Esophagus squamous epithelium (tissue), 5 donors: ENCODE measurements around the gene RNF121. TPM values are rescaled to one million over a fixed set of nuclear protein-coding genes. Genes with fewer than 3 reads are reported as not detected.

Source experiments
- DNase-seq: peaks from one replicate; lab custom pipeline; 2025; lab: John Stamatoyannopoulos, UW
- H3K27ac ChIP-seq, 4 donors: fragments of 200-600 bp; sonication (generic); one replicate each; pipeline ENCODE4 v1.5.1; 2016 to 2019; ENCODE audit warnings: mild to moderate bottlenecking in 1 of 4
- H3K27me3 ChIP-seq, 4 donors: fragments of 200-600 bp; sonication (generic); 1 replicate in 3 of 4; 2 replicates in 1 of 4; pipeline versions ENCODE4 v1.5.1 to v1.6.0; 2017 to 2021; ENCODE audit warnings: antibody characterized with exemption in 1 of 4
- H3K36me3 ChIP-seq, 3 donors: fragments of 200-600 bp; sonication (generic); one replicate each; pipeline ENCODE4 v1.5.1; 2016 to 2019
- H3K4me1 ChIP-seq, 3 donors: fragments of 200-600 bp; sonication (generic); one replicate each; pipeline ENCODE4 v1.5.1; 2017 to 2019
- H3K4me3 ChIP-seq, 4 donors: fragments of 200-600 bp; sonication (generic); 1 replicate in 3 of 4; 2 replicates in 1 of 4; pipeline ENCODE4 v1.5.1; 2016 to 2019; ENCODE audit warnings: mild to moderate bottlenecking in 2 of 4, moderate library complexity in 1 of 4
- H3K9me3 ChIP-seq, 3 donors: fragments of 200-600 bp; sonication (generic); one replicate each; pipeline ENCODE4 v1.5.1; 2016 to 2019
- CTCF ChIP-seq, 6 experiments: fragments of 450-650 bp in 4 of 6; fragments of 200-600 bp in 2 of 6; sonication (generic) in 2 of 6; IDR thresholded peaks; one replicate each; pipeline ENCODE4 v1.5.1; 2016 to 2019; ENCODE audit warnings: antibody characterized with exemption in 6 of 6, mild to moderate bottlenecking in 4 of 6, moderate library complexity in 4 of 6
- POLR2A ChIP-seq, 4 donors: fragments of 450-650 bp; IDR thresholded peaks; one replicate each; pipeline ENCODE4 v1.6.1; 2017; ENCODE audit warnings: antibody characterized with exemption in 4 of 4, mild to moderate bottlenecking in 4 of 4, moderate library complexity in 3 of 4
- WGBS, 2 donors: methylation state at CpG; one replicate each; pipeline ENCODE4 v1.1.5; 2018; 5-methylcytosine and 5-hydroxymethylcytosine counted together
- intact Hi-C: fragments of 100-400 bp; cut with DNase I; formaldehyde crosslinking; loops from one replicate; pipeline ENCODE4 v1.15.0; 2022
- total RNA-seq, 4 donors: library from RNA; depleted of rRNA; stranded (reverse); fragments of >200 nt; gene quantifications; one replicate each; pipeline ENCODE4 v1.1.0, GENCODE V29; 2016
- donor health status: DM: yes; HTN: yes; CAD: no.

The RNF121 gene
- total RNA-seq, 4 donors from 2014 or later: 10.9 to 17.6 (median 16.3) TPM

DNA sequence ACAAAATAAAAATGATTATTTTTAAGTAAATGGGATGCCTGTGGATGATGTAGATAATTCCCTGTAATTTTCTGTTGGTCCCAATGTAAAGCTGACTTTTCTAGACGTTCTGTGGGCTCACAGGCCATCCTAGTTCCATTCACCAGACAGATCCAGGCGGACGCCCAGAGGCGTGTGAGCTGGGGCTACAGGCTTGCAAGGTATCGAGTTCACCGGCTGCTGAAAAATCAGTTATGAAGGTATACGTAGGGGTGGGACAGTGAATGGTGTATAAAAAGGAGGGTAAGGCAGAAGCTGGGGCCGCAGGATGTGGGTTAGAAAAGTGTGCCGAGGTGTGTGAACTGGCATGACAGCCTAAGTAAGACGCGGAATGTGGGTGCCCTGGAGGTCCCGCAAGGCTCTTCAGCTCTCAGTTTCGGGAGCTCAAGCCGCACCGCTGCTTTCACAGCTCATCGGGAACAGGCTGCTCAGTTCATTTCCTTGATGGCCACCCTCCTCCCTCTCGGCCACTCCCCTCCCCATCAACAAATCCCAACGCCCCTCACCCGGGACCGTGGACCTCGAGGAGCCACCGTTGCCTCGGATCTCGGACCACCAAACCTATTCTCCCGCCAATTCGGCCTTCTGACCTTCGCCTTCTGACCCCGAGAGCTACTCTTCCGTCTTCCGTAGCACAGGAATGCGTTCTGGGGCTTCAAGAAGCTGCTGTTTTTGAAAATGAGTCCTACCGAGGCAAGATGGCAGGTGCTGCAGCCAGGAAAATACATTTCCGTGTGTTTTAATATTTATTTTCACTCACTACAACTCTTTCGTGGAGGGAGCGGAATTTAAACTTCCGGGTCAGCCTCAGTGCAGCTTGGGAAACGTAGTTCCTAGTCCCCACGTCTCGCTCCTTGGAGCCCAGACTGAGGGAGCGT is 768 bp upstream of the RNF121 start, which contains the start of gene XNDC1N:
Gene XNDC1N (minus strand): TSS at position 775 of the 917 bp plus-strand sequence. CDS start 5,241 bp downstream, outside the sequence.
- no peaks in the 10 kb centered on the region for H3K9me3 ChIP-seq
- peaks cover 0 to 3% (median 0%) of the 10 kb centered on the region in 3 donors for H3K36me3 ChIP-seq
- H3K27me3 ChIP-seq: no peaks in the 10 kb centered on the region
- 0 to 1% methylated on average over 40 of the region's 40 CpGs for WGBS, 2 donors
- peak within 1 kb of the TSS; percentile 92 to 96 (median 93) for H3K27ac ChIP-seq
- TF ChIP-seq POLR2A (IDR thresholded peaks at IDR 0.05) (no peak), CTCF (IDR thresholded peaks at IDR 0.05) (no peak)
- intact Hi-C loops: no loop called here
- DNase-seq: no peak
- H3K4me1 ChIP-seq: peaks cover 10 to 42% (median 25%) of the 10 kb centered on the region in 3 donors
- H3K4me3 ChIP-seq: peak within 1 kb of the TSS; percentile 75 to 94 (median 82)

- Histone ChIP-seq H3K4me3 (peak overlapping the region; percentile 75 to 94 (median 82)), H3K4me1 (peaks cover 10 to 48% (median 25%) of the 10 kb centered on the region in 3 donors), H3K27ac (peak overlapping the region in 2 of 4 donors; percentile 92 to 96), H3K36me3 (no peaks in the 10 kb centered on the region), H3K9me3 (no peaks in the 10 kb centered on the region), H3K27me3 (no peaks in the 10 kb centered on the region)
- DNase-seq: no peak
- WGBS, 2 donors: 7 to 8% methylated on average over 6 of the region's 6 CpGs
- intact Hi-C loops: no loop called here
- TF ChIP-seq POLR2A (IDR thresholded peaks at IDR 0.05) (no peak), CTCF (IDR thresholded peaks at IDR 0.05) (no peak)
These were observed 645 bp downstream of the RNF121 start for GRCh38 chr11:71929491-71929890.

GRCh38 chr11:71930556-71931244 is 1.9 kb downstream of the RNF121 start:
- intact Hi-C loops: no loop called here
- peak overlapping the region in 1 of 4 donors; percentile 84 for H3K4me3 ChIP-seq
- WGBS, 2 donors: 57 to 68% methylated on average over 11 of the region's 11 CpGs
- H3K27me3 ChIP-seq: no peaks in the 10 kb centered on the region
- peaks cover 10 to 48% (median 25%) of the 10 kb centered on the region in 3 donors for H3K4me1 ChIP-seq
- no peaks in the 10 kb centered on the region for H3K36me3 ChIP-seq
- no peak overlapping the region for H3K27ac ChIP-seq
- TF ChIP-seq POLR2A (IDR thresholded peaks at IDR 0.05) (no peak), CTCF (IDR thresholded peaks at IDR 0.05) (no peak)
- H3K9me3 ChIP-seq: no peaks in the 10 kb centered on the region
- no peak for DNase-seq

- H3K4me1 ChIP-seq: peaks cover 10 to 48% (median 25%) of the 10 kb centered on the region in 3 donors
- no peak for DNase-seq
- no peaks in the 10 kb centered on the region for H3K27me3 ChIP-seq
- intact Hi-C loops: no loop called here
- H3K27ac ChIP-seq: no peak overlapping the region
- no peaks in the 10 kb centered on the region for H3K36me3 ChIP-seq
- H3K4me3 ChIP-seq: no peak overlapping the region
- TF ChIP-seq CTCF (IDR thresholded peaks at IDR 0.05): no peak
- no peak for TF ChIP-seq POLR2A (IDR thresholded peaks at IDR 0.05)
- H3K9me3 ChIP-seq: no peaks in the 10 kb centered on the region
- 33 to 58% methylated on average over 2 of the region's 2 CpGs for WGBS, 2 donors
These were observed 2.4 kb downstream of the RNF121 start for GRCh38 chr11:71931245-71931602.
